Common myeloid progenitor, CD34-positive (primary cell): Measurements from ENCODE around the gene MFNG.

Experiments used
- CTCF ChIA-PET: fragments of 350-600 bp; sonication (Branson Sonifier 250); formaldehyde crosslinking; loops from one replicate; lab custom pipeline; 2021; ENCODE audit warnings: antibody characterized with exemption; lab: Charles Lee
- POLR2A ChIA-PET: fragments of 350-600 bp; sonication (Branson Sonifier 250); formaldehyde crosslinking; loops from one replicate; lab custom pipeline; 2021; ENCODE audit warnings: antibody characterized with exemption; lab: Charles Lee
- DNase-seq, 3 donors: peaks; one replicate each; pipeline versions ENCODE4 v3.0.0 to v3.0.0-alpha.2; 2013
- H3K27ac ChIP-seq, 2 experiments: 1 replicate in 1 of 2; 2 replicates in 1 of 2; pipeline ENCODE4 v1.7.0; 2013; ENCODE audit warnings: inconsistent platforms in 2 of 2, low read length in 2 of 2, mild to moderate bottlenecking in 2 of 2, low read depth in 1 of 2, moderate library complexity in 1 of 2; ENCODE audit not compliant: severe bottlenecking in 2 of 2, insufficient read depth in 1 of 2, poor library complexity in 1 of 2
- H3K27me3 ChIP-seq, 5 experiments: replicated peaks in 2 of 5; 1 replicate in 3 of 5; 2 replicates in 2 of 5; pipeline versions ENCODE4 v1.6.1 to v1.7.0; 2013; ENCODE audit warnings: low read length in 4 of 5, mild to moderate bottlenecking in 2 of 5, moderate library complexity in 2 of 5, inconsistent platforms in 1 of 5; ENCODE audit not compliant: insufficient read depth in 5 of 5, control insufficient read depth in 4 of 5
- H3K36me3 ChIP-seq, 4 experiments: 1 replicate in 2 of 4; 2 replicates in 2 of 4; pipeline versions ENCODE4 v1.6.1 to v1.7.0; 2013; ENCODE audit warnings: low read length in 3 of 4, control low read depth in 1 of 4, mild to moderate bottlenecking in 1 of 4; ENCODE audit not compliant: control insufficient read depth in 4 of 4, insufficient read depth in 4 of 4
- H3K4me1 ChIP-seq, 4 experiments: 1 replicate in 3 of 4; 2 replicates in 1 of 4; pipeline versions ENCODE4 v1.6.1 to v1.7.1; 2013; ENCODE audit warnings: low read length in 3 of 4, mild to moderate bottlenecking in 3 of 4, control low read depth in 1 of 4, inconsistent platforms in 1 of 4, moderate library complexity in 1 of 4; ENCODE audit not compliant: control insufficient read depth in 4 of 4, insufficient read depth in 4 of 4; ENCODE audit errors: control extremely low read depth in 1 of 4
- H3K4me3 ChIP-seq, 7 experiments: 1 replicate in 4 of 7; 2 replicates in 3 of 7; pipeline versions ENCODE4 v1.5.1 to v1.7.0; 2013; ENCODE audit warnings: mild to moderate bottlenecking in 7 of 7, low read length in 6 of 7, moderate library complexity in 6 of 7, inconsistent platforms in 2 of 7, low read depth in 2 of 7, control low read depth in 1 of 7; ENCODE audit not compliant: insufficient read depth in 4 of 7, control insufficient read depth in 1 of 7; ENCODE audit errors: extremely low read depth in 1 of 7
- H3K9me3 ChIP-seq, 5 experiments: 1 replicate in 4 of 5; 2 replicates in 1 of 5; pipeline versions ENCODE4 v1.6.1 to v1.7.1; 2013; ENCODE audit warnings: low read length in 4 of 5, mild to moderate bottlenecking in 2 of 5, inconsistent platforms in 1 of 5, low read depth in 1 of 5, moderate library complexity in 1 of 5; ENCODE audit not compliant: control insufficient read depth in 4 of 5, insufficient read depth in 2 of 5; ENCODE audit errors: control extremely low read depth in 1 of 5
- WGBS: methylation state at CpG from one replicate; pipeline ENCODE4 v1.1.5; 2013; ENCODE audit not compliant: insufficient coverage; 5-methylcytosine and 5-hydroxymethylcytosine counted together

Gene MFNG

DNA sequence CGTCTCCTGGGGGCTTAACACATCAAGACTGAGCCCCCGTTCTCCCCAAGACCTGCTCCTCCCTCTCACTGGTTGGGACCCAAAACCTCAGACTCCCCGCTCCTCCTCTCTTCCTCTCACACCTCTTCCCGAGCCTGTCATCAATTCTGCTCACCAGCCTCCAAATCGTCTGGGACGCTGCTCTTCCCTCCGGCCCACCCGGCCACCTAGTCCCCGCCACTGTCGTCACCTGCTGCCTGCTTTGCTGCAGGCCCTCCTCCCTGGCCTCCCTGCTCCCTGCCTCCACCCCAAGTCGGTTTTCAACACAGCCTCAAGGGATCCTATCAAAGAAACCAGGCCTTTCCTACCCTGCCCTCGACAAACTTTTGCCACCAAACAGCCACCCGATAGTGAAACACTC, 3.1 kb downstream of the MFNG start:
- Histone ChIP-seq H3K9me3 (no peaks in the 10 kb centered on the region), H3K4me3 (peak overlapping the region in 3 of 7 experiments; percentile 15 to 88 (median 85)), H3K4me1 (peaks cover 3 to 54% (median 49%) of the 10 kb centered on the region in 4 experiments), H3K36me3 (peaks cover 7 to 36% (median 26%) of the 10 kb centered on the region in 4 experiments), H3K27ac (peak overlapping the region in 1 of 2 experiments; percentile 87), H3K27me3 (no peaks in the 10 kb centered on the region)
- DNase-seq: peak in 1 of 3 donors; percentile 15
- CTCF ChIA-PET: interaction anchor here (1.0 to 7.4 kb wide), 2 partner anchors 10 to 11 kb away, joined by 3 to 59 read pairs; no protein-coding TSS in a partner anchor
- 89% methylated on average over 6 of the region's 13 CpGs for WGBS
- POLR2A ChIA-PET: no interaction called here

DNA sequence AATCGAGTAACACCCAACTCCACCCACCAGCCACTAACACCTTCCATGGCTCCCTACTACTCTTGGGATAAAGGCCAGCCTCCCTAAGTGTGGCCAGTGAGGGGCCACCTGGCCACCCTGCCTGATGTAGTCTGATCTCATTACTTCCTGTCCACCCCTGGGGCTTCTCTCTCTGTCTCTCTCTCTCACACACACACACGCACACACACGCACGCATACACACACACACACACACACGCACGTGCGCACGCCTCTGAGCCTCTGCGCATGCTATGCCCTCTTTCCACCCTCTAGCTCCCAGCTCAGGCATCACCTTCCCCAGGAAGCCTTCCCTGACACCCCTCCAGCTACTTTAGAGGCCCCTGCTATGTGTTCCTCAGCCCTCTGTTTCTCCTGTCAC, 3.9 kb downstream of the MFNG start:
- H3K27ac ChIP-seq: peak overlapping the region in 1 of 2 experiments; percentile 17
- CTCF ChIA-PET: interaction anchor here (1.0 to 7.4 kb wide), 4 partner anchors 10 to 16 kb away, joined by 3 to 59 read pairs (median 4); no protein-coding TSS in a partner anchor
- no peaks in the 10 kb centered on the region for H3K9me3 ChIP-seq
- no peaks in the 10 kb centered on the region for H3K27me3 ChIP-seq
- peak in 2 of 3 donors; percentile 19 to 26 for DNase-seq
- peaks cover 7 to 44% (median 33%) of the 10 kb centered on the region in 4 experiments for H3K36me3 ChIP-seq
- 90% methylated on average over 9 of the region's 9 CpGs for WGBS
- H3K4me3 ChIP-seq: no peak overlapping the region
- H3K4me1 ChIP-seq: peaks cover 3 to 49% (median 44%) of the 10 kb centered on the region in 4 experiments
- POLR2A ChIA-PET: interaction anchor here (1.0 kb wide), 1 partner anchor 52 kb away, joined by 4 read pairs; no protein-coding TSS in a partner anchor

GRCh38 chr22:37481347-37481907, 4.8 kb downstream of the MFNG start:
- Histone ChIP-seq H3K36me3 (peaks cover 7 to 52% (median 38%) of the 10 kb centered on the region in 4 experiments), H3K27me3 (no peaks in the 10 kb centered on the region), H3K4me1 (peaks cover 0 to 41% (median 36%) of the 10 kb centered on the region in 4 experiments), H3K9me3 (no peaks in the 10 kb centered on the region), H3K4me3 (no peak overlapping the region), H3K27ac (no peak overlapping the region)
- POLR2A ChIA-PET: no interaction called here
- DNase-seq: no peak
- WGBS: 94% methylated on average over 9 of the region's 12 CpGs
- CTCF ChIA-PET: interaction anchor here (1.3 to 7.4 kb wide), 5 partner anchors 9 to 23 kb away, joined by 3 to 59 read pairs (median 4); no protein-coding TSS in a partner anchor

GRCh38 chr22:37480387-37481346, 5.5 kb downstream of the MFNG start:
- no peak overlapping the region for H3K27ac ChIP-seq
- POLR2A ChIA-PET: no interaction called here
- peaks cover 7 to 60% (median 44%) of the 10 kb centered on the region in 4 experiments for H3K36me3 ChIP-seq
- CTCF ChIA-PET: interaction anchor here (0.6 to 7.4 kb wide), 6 partner anchors 9 to 22 kb away, joined by 3 to 59 read pairs (median 4); no protein-coding TSS in a partner anchor
- no peaks in the 10 kb centered on the region for H3K27me3 ChIP-seq
- DNase-seq: no peak
- H3K4me1 ChIP-seq: peaks cover 0 to 34% (median 30%) of the 10 kb centered on the region in 4 experiments
- no peak overlapping the region for H3K4me3 ChIP-seq
- WGBS: 98% methylated on average over 15 of the region's 17 CpGs
- no peaks in the 10 kb centered on the region for H3K9me3 ChIP-seq

DNA sequence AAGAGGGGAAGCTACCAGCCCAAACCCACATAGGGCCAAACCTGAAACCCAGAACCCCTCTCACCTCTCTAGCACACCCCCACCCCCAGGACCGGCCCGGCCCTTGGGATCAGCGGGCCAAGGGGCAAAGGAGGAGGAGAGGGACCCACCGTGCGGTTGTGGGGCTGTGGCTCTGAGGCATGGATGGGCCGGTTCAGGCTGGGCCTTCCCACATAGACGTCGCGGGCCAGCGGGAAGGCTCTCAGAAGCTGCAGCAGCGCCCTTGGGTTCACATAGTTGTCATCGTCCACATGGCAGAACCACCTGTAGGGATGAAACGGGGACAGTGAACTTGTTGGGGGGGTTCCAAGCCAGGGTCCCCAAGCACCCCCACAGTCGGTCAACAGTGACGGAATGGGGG, 7.0 kb downstream of the MFNG start:
- Histone ChIP-seq H3K4me1 (peaks cover 0 to 20% (median 16%) of the 10 kb centered on the region in 4 experiments), H3K27me3 (no peaks in the 10 kb centered on the region), H3K36me3 (peaks cover 7 to 73% (median 54%) of the 10 kb centered on the region in 4 experiments), H3K4me3 (no peak overlapping the region), H3K9me3 (no peaks in the 10 kb centered on the region), H3K27ac (no peak overlapping the region)
- ChIA-PET CTCF (interaction anchor here (1.1 kb wide), 1 partner anchor 113 kb away, joined by 3 read pairs; no protein-coding TSS in a partner anchor), POLR2A (no interaction called here)
- WGBS: 94% methylated on average over 10 of the region's 15 CpGs
- DNase-seq: no peak

- no peak for DNase-seq
- CTCF ChIA-PET: interaction anchor here (0.6 kb wide), 1 partner anchor 29 kb away, joined by 3 read pairs; no protein-coding TSS in a partner anchor
- H3K9me3 ChIP-seq: no peaks in the 10 kb centered on the region
- no peaks in the 10 kb centered on the region for H3K27me3 ChIP-seq
- no peak overlapping the region for H3K4me3 ChIP-seq
- POLR2A ChIA-PET: no interaction called here
- 98% methylated on average over 12 of the region's 14 CpGs for WGBS
- no peaks in the 10 kb centered on the region for H3K4me1 ChIP-seq
- no peak overlapping the region for H3K27ac ChIP-seq
- peaks cover 7 to 89% (median 66%) of the 10 kb centered on the region in 4 experiments for H3K36me3 ChIP-seq
Observed at GRCh38 chr22:37476389-37477329, 9.5 kb downstream of the MFNG start.
